ENCODE results near the gene FITM1. TPM values are rescaled to one million over a fixed set of nuclear protein-coding genes. Genes with fewer than 3 reads are reported as not detected.

FITM1 gene
- total RNA-seq, 6 donors from 2014 or later: 0.63 to 0.89 (median 0.82) TPM; not detected in 2

DNA sequence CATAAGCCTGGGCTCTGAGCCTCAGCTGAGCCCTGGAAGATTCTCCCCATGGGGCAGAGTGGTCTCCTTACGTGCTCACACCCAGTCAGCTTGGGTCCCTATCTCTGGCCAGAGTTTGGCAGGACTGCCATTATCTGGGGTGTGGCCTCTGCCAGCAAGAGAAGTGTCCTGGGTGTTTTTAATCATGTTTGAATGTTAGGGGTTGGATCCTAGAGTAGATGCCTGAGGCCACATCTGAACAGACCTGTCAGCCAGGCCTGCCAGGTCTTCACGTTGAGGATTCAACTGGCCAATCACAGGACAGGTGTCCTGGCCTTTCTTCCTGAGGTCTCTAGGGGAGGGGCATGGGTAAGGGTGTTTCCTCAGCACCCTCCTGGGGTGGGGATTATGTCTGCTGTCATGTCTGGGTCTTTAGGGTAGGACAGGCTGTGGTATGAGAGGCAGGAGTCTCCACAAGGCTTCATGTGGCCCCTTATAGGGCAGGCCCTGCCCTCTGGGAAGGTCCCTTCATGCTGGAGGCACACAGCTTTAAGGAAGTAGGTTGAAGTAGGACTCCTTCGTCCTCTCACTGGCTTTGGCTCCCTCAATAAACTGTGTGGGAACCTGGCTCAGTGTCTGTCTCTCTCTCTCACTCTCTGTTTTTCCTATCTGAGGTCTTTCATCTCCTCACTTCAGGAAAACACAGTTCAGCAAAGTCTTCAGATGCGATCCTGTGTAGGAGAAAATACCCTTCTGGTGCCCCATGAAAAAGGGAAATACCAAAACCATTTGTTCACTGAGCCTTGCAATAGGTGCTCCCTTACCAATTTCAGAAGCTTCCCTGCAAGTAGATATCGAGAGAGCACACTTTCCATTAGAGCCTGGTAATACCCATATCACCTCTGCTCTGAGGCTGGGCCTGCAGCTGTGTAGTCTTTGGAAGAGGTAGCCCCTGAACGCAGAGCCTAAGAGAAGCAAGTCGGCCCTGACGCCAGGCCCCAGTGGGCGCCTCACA lies 6.7 kb upstream of the FITM1 start:
- no peaks in the 10 kb centered on the region for H3K4me1 ChIP-seq
- peak in 1 of 2 donors; percentile 28 for ATAC-seq (ENCODE audit: low FRiP score in 2 of 2)
- peaks cover 38 to 57% (median 50%) of the 10 kb centered on the region in 4 donors for H3K36me3 ChIP-seq
- TF ChIP-seq POLR2AphosphoS5 (IDR thresholded peaks at IDR 0.05) (no peak), POLR2A (IDR thresholded peaks at IDR 0.05) (no peak), EP300 (IDR thresholded peaks at IDR 0.05) (no peak)
- TF ChIP-seq, protein P1, sequence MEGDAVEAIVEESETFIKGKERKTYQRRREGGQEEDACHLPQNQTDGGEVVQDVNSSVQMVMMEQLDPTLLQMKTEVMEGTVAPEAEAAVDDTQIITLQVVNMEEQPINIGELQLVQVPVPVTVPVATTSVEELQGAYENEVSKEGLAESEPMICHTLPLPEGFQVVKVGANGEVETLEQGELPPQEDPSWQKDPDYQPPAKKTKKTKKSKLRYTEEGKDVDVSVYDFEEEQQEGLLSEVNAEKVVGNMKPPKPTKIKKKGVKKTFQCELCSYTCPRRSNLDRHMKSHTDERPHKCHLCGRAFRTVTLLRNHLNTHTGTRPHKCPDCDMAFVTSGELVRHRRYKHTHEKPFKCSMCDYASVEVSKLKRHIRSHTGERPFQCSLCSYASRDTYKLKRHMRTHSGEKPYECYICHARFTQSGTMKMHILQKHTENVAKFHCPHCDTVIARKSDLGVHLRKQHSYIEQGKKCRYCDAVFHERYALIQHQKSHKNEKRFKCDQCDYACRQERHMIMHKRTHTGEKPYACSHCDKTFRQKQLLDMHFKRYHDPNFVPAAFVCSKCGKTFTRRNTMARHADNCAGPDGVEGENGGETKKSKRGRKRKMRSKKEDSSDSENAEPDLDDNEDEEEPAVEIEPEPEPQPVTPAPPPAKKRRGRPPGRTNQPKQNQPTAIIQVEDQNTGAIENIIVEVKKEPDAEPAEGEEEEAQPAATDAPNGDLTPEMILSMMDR (IDR thresholded peaks at IDR 0.05): no peak
- no peak overlapping the region for H3K27ac ChIP-seq
- H3K9me3 ChIP-seq: no peaks in the 10 kb centered on the region
- no peak for DNase-seq
- H3K27me3 ChIP-seq: no peaks in the 10 kb centered on the region
- WGBS, 2 donors: 86% methylated on average over 9 of the region's 9 CpGs
- no peak overlapping the region for H3K4me3 ChIP-seq

DNA sequence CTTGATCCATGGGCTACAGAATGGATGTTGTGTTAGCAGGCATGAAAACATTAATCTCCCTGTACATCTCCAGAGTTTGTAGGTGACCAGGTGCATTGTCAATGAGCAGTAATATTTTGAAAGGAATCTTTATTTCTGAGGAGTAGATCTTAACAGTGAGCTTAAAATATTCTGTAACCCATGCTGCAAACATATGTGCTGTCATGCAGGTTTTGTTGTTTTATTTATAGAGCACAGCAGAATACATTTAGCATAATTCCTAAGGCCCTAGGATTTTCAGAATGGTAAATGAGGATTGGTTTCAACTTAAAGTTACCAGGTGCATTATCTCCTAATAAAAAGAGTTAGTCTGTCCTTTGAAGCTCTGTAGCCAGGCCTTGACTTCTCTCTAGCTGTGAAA lies 3.5 kb upstream of the FITM1 start:
- ATAC-seq (ENCODE audit: low FRiP score in 2 of 2) (no peak), DNase-seq (no peak)
- Histone ChIP-seq H3K27me3 (no peaks in the 10 kb centered on the region), H3K4me1 (peaks cover 0 to 10% (median 5%) of the 10 kb centered on the region in 4 donors), H3K36me3 (peaks cover 10 to 24% (median 20%) of the 10 kb centered on the region in 4 donors), H3K9me3 (no peaks in the 10 kb centered on the region), H3K27ac (no peak overlapping the region), H3K4me3 (no peak overlapping the region)
- no peak for TF ChIP-seq EP300 (IDR thresholded peaks at IDR 0.05)

DNA sequence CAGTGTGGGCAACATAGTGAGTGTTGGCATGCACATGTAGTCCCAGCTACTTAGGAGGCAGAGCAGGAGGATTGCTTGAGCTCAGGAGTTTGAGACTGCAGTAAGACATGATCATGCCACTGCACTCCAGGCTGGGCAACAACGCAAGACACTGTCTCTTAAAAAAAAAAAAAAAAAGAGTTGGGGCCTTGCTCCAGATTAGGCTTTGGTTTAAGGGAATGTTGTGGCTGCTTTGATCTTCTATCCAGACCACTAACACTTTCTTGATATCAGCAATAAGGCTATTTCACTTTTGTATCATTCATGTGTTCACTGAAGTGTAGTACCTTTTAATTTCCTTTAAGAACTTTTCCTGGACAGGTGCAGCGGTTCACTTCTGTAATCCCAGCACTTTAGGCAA lies 2.8 kb upstream of the FITM1 start:
- no peak overlapping the region for H3K27ac ChIP-seq
- no peak for ATAC-seq (ENCODE audit: low FRiP score in 2 of 2)
- H3K36me3 ChIP-seq: peaks cover 6 to 17% (median 12%) of the 10 kb centered on the region in 4 donors
- TF ChIP-seq POLR2AphosphoS5 (IDR thresholded peaks at IDR 0.05) (no peak), EP300 (IDR thresholded peaks at IDR 0.05) (no peak), POLR2A (IDR thresholded peaks at IDR 0.05) (no peak)
- TF ChIP-seq, protein P1 (IDR thresholded peaks at IDR 0.05): no peak
- no peak overlapping the region for H3K4me3 ChIP-seq
- DNase-seq: no peak
- 85 to 86% methylated on average over 2 of the region's 2 CpGs for WGBS, 2 donors
- H3K4me1 ChIP-seq: peaks cover 0 to 10% (median 5%) of the 10 kb centered on the region in 4 donors
- no peaks in the 10 kb centered on the region for H3K9me3 ChIP-seq
- no peaks in the 10 kb centered on the region for H3K27me3 ChIP-seq

DNA sequence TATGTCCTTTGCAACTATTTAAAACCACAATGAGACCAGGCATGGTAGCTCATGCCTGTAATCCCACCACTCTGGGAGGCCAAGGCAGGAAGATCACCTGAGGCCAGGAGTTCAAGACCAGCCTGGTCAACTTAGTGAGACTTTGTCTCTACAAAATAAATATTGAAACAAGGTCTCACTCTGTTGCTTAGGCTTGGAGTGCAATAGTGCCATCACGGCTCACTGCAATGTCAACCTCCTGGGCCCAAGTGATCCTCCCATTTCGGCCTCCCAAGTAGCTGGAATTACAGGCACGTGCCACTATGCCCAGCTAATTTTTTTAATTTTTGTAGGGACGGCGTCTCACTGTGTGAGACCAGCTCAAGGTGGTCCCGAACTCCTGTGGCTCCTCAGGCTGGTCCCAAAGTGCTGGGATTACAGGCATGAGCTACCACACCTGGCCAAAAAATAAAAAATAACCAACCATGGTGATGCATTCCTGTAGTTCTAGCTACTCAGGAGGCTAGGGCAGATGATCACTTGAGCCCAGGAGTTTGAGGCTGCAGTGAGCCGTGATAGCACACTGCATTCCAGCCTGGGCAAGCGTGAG lies 955 bp upstream of the FITM1 start:
- TF ChIP-seq POLR2A (IDR thresholded peaks at IDR 0.05) (no peak), POLR2AphosphoS5 (IDR thresholded peaks at IDR 0.05) (no peak), EP300 (IDR thresholded peaks at IDR 0.05) (no peak)
- TF ChIP-seq, protein P1 (IDR thresholded peaks at IDR 0.05): no peak
- Histone ChIP-seq H3K9me3 (no peaks in the 10 kb centered on the region), H3K27ac (no peak overlapping the region), H3K4me1 (peaks cover 0 to 10% (median 5%) of the 10 kb centered on the region in 4 donors), H3K4me3 (no peak overlapping the region), H3K36me3 (peaks cover 0 to 2% (median 0%) of the 10 kb centered on the region in 4 donors), H3K27me3 (no peaks in the 10 kb centered on the region)
- no peak for DNase-seq
- WGBS, 2 donors: 94% methylated on average over 8 of the region's 8 CpGs
- ATAC-seq (ENCODE audit: low FRiP score in 2 of 2): no peak
